Measurements from ENCODE around the gene STEAP2.

Gene STEAP2

GRCh38 chr7:90216771-90217170 lies 5.2 kb downstream of the STEAP2 start:
- no peaks in the 10 kb centered on the region for H3K9me3 ChIP-seq (ENCODE audit: control insufficient read depth, insufficient read depth, low read length)
- H3K27ac ChIP-seq (ENCODE audit: low read depth, low read length): no peak overlapping the region
- H3K36me3 ChIP-seq (ENCODE audit: control insufficient read depth, low read length): no peaks in the 10 kb centered on the region
- no peaks in the 10 kb centered on the region for H4K20me1 ChIP-seq (ENCODE audit: control insufficient read depth, insufficient read depth, low read depth, low read length)
- H3K4me3 ChIP-seq (ENCODE audit: low read length): no peak overlapping the region
- TF ChIP-seq EZH2phosphoT487 (IDR thresholded peaks at IDR 0.05; ENCODE audit: borderline replicate concordance, low read length): no peak
- no peak for TF ChIP-seq CTCF (IDR thresholded peaks at IDR 0.05; ENCODE audit: low read depth, low read length, poor library complexity, severe bottlenecking)
- H3K79me2 ChIP-seq (ENCODE audit: control insufficient read depth, low read length): no peaks in the 10 kb centered on the region
- H3K9me2 ChIP-seq (replicated peaks; ENCODE audit: control insufficient read depth, low read length): no peaks in the 10 kb centered on the region
- H3K4me1 ChIP-seq (ENCODE audit: control insufficient read depth, low read length): no peaks in the 10 kb centered on the region
- no peaks in the 10 kb centered on the region for H3K27me3 ChIP-seq (ENCODE audit: control insufficient read depth, low read length)
- no peaks in the 10 kb centered on the region for H3F3A ChIP-seq (ENCODE audit: control insufficient read depth, insufficient read depth)
- no peak overlapping the region for H3K4me2 ChIP-seq (ENCODE audit: low read length)

GRCh38 chr7:90222390-90222789 lies 10.8 kb downstream of the STEAP2 start:
- TF ChIP-seq EZH2phosphoT487 (IDR thresholded peaks at IDR 0.05; ENCODE audit: borderline replicate concordance, low read length) (no peak), CTCF (IDR thresholded peaks at IDR 0.05; ENCODE audit: low read depth, low read length, poor library complexity, severe bottlenecking) (no peak)
- Histone ChIP-seq H3K4me2 (ENCODE audit: low read length) (no peak overlapping the region), H3F3A (ENCODE audit: control insufficient read depth, insufficient read depth) (no peaks in the 10 kb centered on the region), H3K9me2 (replicated peaks; ENCODE audit: control insufficient read depth, low read length) (no peaks in the 10 kb centered on the region; the same call in 1 of the 2 replicates), H3K27me3 (ENCODE audit: control insufficient read depth, low read length) (no peaks in the 10 kb centered on the region), H3K9me3 (ENCODE audit: control insufficient read depth, insufficient read depth, low read length) (no peaks in the 10 kb centered on the region), H3K4me1 (ENCODE audit: control insufficient read depth, low read length) (no peaks in the 10 kb centered on the region), H3K4me3 (ENCODE audit: low read length) (no peak overlapping the region), H4K20me1 (ENCODE audit: control insufficient read depth, insufficient read depth, low read depth, low read length) (no peaks in the 10 kb centered on the region), H3K79me2 (ENCODE audit: control insufficient read depth, low read length) (no peaks in the 10 kb centered on the region), H3K27ac (ENCODE audit: low read depth, low read length) (no peak overlapping the region), H3K36me3 (ENCODE audit: control insufficient read depth, low read length) (no peaks in the 10 kb centered on the region)

- H3K9me2 ChIP-seq (replicated peaks; ENCODE audit: control insufficient read depth, low read length): no peaks in the 10 kb centered on the region; the same call in 1 of the 2 replicates
- H3K4me2 ChIP-seq (ENCODE audit: low read length): no peak overlapping the region
- no peaks in the 10 kb centered on the region for H3K4me1 ChIP-seq (ENCODE audit: control insufficient read depth, low read length)
- H3K4me3 ChIP-seq (ENCODE audit: low read length): no peak overlapping the region
- no peaks in the 10 kb centered on the region for H3K36me3 ChIP-seq (ENCODE audit: control insufficient read depth, low read length)
- H3K9me3 ChIP-seq (ENCODE audit: control insufficient read depth, insufficient read depth, low read length): no peaks in the 10 kb centered on the region
- no peaks in the 10 kb centered on the region for H3K27me3 ChIP-seq (ENCODE audit: control insufficient read depth, low read length)
- TF ChIP-seq CTCF (IDR thresholded peaks at IDR 0.05; ENCODE audit: low read depth, low read length, poor library complexity, severe bottlenecking): no peak
- no peak for TF ChIP-seq EZH2phosphoT487 (IDR thresholded peaks at IDR 0.05; ENCODE audit: borderline replicate concordance, low read length)
- H3K79me2 ChIP-seq (ENCODE audit: control insufficient read depth, low read length): no peaks in the 10 kb centered on the region
- H3F3A ChIP-seq (ENCODE audit: control insufficient read depth, insufficient read depth): no peaks in the 10 kb centered on the region
- no peaks in the 10 kb centered on the region for H4K20me1 ChIP-seq (ENCODE audit: control insufficient read depth, insufficient read depth, low read depth, low read length)
- no peak overlapping the region for H3K27ac ChIP-seq (ENCODE audit: low read depth, low read length)
Observed at GRCh38 chr7:90222811-90223725, 11.5 kb downstream of the STEAP2 start.
